ENCODE data around the gene C11orf16. TPM values are rescaled to one million over a fixed set of nuclear protein-coding genes. Genes with fewer than 3 reads are reported as not detected.

The C11orf16 gene
- total RNA-seq, 1 donor from 2014 or later, result not detected

DNA sequence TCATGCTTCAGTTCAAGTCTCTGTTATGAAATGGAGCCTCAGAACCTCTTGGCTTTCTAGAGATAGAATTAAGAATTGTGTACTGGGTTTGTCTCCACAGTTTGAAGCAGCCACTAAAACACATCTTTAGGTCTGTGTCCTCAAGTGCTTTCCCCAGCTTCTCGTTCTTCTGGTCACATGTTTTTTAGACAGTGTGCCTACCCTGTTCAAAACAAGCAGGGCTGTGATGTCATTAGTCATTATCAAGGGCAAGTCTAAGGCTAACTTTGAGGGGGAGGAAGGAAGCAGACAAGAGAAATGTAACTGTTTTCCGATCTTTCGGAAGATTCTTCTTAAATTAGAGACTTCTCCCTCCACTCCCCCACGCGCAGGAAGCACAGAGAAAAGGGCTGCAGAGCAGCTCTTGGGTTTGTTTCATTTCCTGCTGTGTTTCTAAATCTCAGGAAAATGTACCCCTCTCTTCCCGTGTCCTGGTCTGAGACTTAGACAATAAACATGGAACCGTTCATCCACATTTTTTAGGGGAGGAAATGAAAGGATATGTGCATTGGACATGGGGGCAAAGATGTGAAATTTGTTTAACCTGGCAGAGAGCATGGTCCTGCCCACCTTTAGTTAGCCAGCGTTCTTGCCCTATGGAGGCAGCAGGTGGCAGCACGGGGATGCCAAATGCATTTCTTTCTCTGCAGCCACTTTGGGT is 18.6 kb downstream of the C11orf16 start:
- FAIRE-seq (no peak), DNase-seq (ENCODE audit: low read depth) (peak; percentile 28)
- no peak overlapping the region for H3K4me3 ChIP-seq (ENCODE audit: low read depth, low read length)
- no peaks in the 10 kb centered on the region for H3K27me3 ChIP-seq (ENCODE audit: control insufficient read depth, insufficient read depth, low read length)
- TF ChIP-seq, protein P1, sequence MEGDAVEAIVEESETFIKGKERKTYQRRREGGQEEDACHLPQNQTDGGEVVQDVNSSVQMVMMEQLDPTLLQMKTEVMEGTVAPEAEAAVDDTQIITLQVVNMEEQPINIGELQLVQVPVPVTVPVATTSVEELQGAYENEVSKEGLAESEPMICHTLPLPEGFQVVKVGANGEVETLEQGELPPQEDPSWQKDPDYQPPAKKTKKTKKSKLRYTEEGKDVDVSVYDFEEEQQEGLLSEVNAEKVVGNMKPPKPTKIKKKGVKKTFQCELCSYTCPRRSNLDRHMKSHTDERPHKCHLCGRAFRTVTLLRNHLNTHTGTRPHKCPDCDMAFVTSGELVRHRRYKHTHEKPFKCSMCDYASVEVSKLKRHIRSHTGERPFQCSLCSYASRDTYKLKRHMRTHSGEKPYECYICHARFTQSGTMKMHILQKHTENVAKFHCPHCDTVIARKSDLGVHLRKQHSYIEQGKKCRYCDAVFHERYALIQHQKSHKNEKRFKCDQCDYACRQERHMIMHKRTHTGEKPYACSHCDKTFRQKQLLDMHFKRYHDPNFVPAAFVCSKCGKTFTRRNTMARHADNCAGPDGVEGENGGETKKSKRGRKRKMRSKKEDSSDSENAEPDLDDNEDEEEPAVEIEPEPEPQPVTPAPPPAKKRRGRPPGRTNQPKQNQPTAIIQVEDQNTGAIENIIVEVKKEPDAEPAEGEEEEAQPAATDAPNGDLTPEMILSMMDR (IDR thresholded peaks at IDR 0.05; ENCODE audit: insufficient read depth, low read length, severe bottlenecking), result peak; percentile 73
- peaks cover 1% of the 10 kb centered on the region for H3K36me3 ChIP-seq (ENCODE audit: control insufficient read depth, insufficient read depth, low read length)

DNA sequence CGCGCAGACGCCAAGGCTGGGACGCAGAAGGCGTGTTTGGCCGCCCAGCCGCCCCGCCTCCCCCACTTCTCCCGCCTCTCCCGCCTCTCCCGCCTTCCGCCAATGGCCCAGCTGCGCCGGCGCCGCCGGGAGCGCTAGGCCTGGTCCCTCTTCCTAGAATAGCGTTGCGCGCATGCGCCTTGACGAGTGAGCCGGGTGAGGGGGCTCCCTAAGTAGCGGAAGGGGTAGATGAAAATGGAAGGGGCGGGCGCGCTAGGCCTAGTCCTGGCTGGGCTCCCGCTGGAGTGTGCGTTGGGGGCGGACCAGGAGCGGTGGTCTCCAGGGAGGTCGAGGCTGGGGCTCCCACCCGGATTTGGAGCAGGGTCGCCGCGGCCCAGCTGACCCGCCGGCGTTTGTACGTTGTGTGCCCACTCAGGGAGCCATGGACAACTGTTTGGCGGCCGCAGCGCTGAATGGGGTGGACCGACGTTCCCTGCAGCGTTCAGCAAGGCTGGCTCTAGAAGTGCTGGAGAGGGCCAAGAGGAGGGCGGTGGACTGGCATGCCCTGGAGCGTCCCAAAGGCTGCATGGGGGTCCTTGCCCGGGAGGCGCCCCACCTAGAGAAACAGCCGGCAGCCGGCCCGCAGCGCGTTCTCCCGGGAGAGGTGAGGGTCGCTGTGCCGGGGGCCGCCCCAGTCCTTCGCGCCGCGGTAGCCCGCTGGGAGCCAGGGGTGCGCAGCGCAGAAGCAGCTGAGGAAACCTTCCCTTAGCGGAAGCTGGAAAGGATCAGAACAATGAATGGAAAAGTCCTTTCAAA is 21.5 kb downstream of the C11orf16 start, which contains the start of gene AKIP1:
AKIP1 (plus strand) TSS at position 161 of the 795 bp plus-strand sequence; CDS start at position 422, 261 bp downstream.
- H3K36me3 ChIP-seq (ENCODE audit: control insufficient read depth, insufficient read depth, low read length), result no peaks in the 10 kb centered on the region
- TF ChIP-seq, protein P1 (IDR thresholded peaks at IDR 0.05; ENCODE audit: insufficient read depth, low read length, severe bottlenecking), result no peak
- H3K27me3 ChIP-seq (ENCODE audit: control insufficient read depth, insufficient read depth, low read length), result no peaks in the 10 kb centered on the region
- no peak for FAIRE-seq
- peak; percentile 78 for DNase-seq (ENCODE audit: low read depth)
- H3K4me3 ChIP-seq (ENCODE audit: low read depth, low read length), result peak within 1 kb of the TSS; percentile 97

DNA sequence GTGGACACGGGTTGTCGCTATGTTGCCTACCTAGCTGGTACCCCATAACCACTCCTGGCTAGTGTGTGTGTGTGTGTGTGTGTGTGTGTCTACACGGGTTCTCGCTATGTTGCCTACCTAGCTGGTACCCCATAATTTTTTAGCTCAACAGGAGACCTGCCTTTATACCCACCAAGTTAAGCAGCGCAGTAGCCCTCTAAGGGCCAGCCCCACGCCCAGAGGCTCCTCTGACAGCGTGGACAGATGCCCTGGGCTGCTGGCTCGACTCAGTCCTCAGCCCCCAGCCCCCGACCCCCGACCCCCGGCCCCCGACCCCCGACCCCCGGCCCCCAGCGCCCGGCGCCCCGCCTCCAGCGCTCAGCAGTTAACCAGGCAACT is 22.1 kb downstream of the C11orf16 start:
- Histone ChIP-seq H3K36me3 (ENCODE audit: control insufficient read depth, insufficient read depth, low read length) (no peaks in the 10 kb centered on the region), H3K4me3 (ENCODE audit: low read depth, low read length) (peak overlapping the region; percentile 97), H3K27me3 (ENCODE audit: control insufficient read depth, insufficient read depth, low read length) (no peaks in the 10 kb centered on the region)
- FAIRE-seq, result no peak
- TF ChIP-seq, protein P1 (IDR thresholded peaks at IDR 0.05; ENCODE audit: insufficient read depth, low read length, severe bottlenecking), result no peak
- DNase-seq (ENCODE audit: low read depth), result no peak

DNA sequence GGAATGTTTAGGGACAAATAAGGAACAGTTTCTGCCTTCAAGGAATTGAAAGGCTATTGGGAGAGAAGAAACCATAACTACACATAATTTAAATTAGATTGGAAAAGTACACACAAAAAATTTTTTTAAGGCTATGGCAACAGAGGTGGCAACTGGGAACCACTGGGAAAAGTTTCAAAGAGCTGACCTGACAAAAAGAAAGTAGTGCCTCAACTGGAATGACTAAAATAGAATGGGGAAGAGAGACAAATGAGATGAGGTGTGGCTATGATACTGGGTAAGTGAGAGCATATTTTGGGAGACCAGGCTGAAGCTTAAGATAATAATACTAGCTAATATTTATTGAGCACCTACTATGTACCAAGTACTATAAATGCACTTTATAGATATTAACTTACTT is 24.6 kb downstream of the C11orf16 start:
- FAIRE-seq, result no peak
- DNase-seq (ENCODE audit: low read depth), result no peak

DNA sequence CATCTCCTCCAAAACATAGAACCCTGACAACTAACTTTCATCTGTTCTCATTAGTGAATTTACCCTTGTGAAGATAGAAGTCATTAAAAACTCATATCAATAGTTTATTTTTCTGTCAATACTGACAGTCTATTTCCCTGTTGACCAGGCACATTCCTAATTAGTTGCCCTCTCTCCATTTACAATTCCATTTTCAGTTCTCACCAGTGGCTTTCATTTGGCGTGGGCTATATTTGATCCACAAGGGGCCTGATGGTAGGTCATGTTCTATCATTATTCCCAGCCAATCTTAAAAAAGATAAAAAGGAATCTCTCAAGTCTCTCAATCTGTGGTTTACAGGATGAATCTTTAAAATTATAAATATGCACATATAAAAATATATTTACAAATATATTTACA is 25.6 kb downstream of the C11orf16 start:
- no peak for DNase-seq (ENCODE audit: low read depth)
- Histone ChIP-seq H3K4me3 (ENCODE audit: low read depth, low read length) (no peak overlapping the region), H3K27me3 (ENCODE audit: control insufficient read depth, insufficient read depth, low read length) (no peaks in the 10 kb centered on the region), H3K36me3 (ENCODE audit: control insufficient read depth, insufficient read depth, low read length) (no peaks in the 10 kb centered on the region)
- no peak for FAIRE-seq
- TF ChIP-seq, protein P1 (IDR thresholded peaks at IDR 0.05; ENCODE audit: insufficient read depth, low read length, severe bottlenecking), result no peak

More for the DNA sequence above, 24.6 kb downstream of the C11orf16 start:
- TF ChIP-seq, protein P1 (IDR thresholded peaks at IDR 0.05; ENCODE audit: insufficient read depth, low read length, severe bottlenecking), result no peak
- Histone ChIP-seq H3K4me3 (ENCODE audit: low read depth, low read length) (no peak overlapping the region), H3K36me3 (ENCODE audit: control insufficient read depth, insufficient read depth, low read length) (no peaks in the 10 kb centered on the region), H3K27me3 (ENCODE audit: control insufficient read depth, insufficient read depth, low read length) (no peaks in the 10 kb centered on the region)
